Right ventricle myocardium superior (tissue), 1 donor: ENCODE measurements around the gene KCND2. TPM values are rescaled to one million over a fixed set of nuclear protein-coding genes. Genes with fewer than 3 reads are reported as not detected.
"Not testable (repeated sequence)": the region's sequence is repeated elsewhere in the genome, so short reads cannot be mapped to it uniquely, and the experiment has no call there.

ENCODE experiments used
- ATAC-seq: fragments of 200-7000 bp; cut with Tn5 transposase; one replicate; pipeline ENCODE4 v1.9.1; 2020; ENCODE audit warnings: mild to moderate bottlenecking; ENCODE audit not compliant: poor library complexity
- DNase-seq: peaks from one replicate; pipeline ENCODE4 v3.0.0-alpha.2; 2020
- intact Hi-C: fragments of 100-400 bp; cut with DNase I; formaldehyde crosslinking; loops from one replicate; pipeline ENCODE4 v1.11.2; 2022
- long read RNA-seq: library from polyadenylated mRNA; unstranded; transcript quantifications from one replicate; pipeline ENCODE4 v2.0.0, GENCODE V29; 2021
- total RNA-seq: library from RNA; stranded (reverse); fragmentation: NEBNext Ultra II Directional; extraction: Animal tissue kit (Norgen Biotek cat#: 25700); gene quantifications from one replicate; pipeline ENCODE4 v1.2.1, GENCODE V29; 2021
- donor health status: DM: no; HTN: yes; CAD: no; lungs with severe emphysema.

The KCND2 gene
- not detected for total RNA-seq
- long read RNA-seq = 0 reads

DNA sequence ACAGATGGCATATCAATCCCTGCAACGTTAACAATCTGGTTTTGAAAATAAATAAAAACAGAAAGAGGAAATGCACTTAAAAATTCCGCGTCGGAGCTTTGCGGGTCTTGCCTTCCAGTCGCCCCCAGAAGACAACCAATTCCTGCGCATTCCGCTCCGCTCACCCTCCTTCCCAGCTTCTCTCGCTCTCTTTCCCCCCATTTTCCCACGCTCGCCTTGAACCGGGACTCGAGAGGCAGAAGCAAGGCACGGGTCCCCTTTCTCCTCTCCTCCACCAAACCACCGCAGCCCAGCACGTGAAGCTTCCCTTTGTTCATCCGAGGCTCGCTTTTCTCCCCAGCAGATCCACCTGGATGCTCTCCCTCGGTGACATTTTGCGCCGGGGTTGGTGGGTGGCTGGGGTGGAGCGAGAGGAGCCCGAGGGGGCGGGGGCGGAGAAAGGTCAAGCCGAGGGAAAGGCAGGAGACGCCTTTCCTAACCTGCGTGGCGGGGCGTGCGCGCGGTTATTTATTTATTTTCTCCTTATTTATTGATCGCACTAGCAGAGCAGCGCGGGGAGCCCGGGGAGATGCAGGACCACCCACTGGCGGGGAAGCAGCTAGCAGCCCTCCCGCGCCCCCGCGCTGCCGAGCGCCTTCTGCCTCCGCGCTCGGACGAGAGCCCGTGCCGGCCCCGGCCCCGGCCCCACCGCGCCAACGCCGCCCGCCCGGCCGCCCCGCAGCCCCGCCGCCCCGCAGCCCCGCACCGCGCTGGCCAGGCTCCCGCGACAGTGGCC, at the start of gene KCND2:
Gene KCND2 (plus strand): TSS at position 475 of the 775 bp plus-strand sequence.
- ATAC-seq (peak; percentile 18), DNase-seq (no peak)
- intact Hi-C loops = loop anchor here (5.0 kb wide), 1 partner anchor 336 kb away; no protein-coding TSS in a partner anchor

DNA sequence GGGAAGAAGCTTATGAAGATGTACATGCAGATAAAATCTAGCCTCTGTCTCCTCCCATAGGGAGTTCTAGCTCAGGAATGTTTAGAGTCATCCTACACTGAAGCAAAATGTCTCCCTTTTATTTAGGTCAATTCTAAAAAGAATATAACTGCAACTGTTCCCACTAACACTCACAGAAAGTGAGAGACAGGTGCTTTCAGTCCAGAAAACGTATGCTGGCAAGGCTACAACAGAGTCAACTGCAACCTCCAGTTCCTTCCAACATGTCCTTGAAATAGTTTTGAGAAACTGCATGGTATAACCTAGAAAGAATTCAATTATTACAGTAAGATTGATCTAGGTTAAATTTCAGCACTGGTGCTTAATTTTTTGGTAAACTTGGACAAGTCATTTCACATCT, 46.8 kb upstream of the KCND2 start:
- ATAC-seq = no peak
- no peak for DNase-seq
- intact Hi-C loops = no loop called here

DNA sequence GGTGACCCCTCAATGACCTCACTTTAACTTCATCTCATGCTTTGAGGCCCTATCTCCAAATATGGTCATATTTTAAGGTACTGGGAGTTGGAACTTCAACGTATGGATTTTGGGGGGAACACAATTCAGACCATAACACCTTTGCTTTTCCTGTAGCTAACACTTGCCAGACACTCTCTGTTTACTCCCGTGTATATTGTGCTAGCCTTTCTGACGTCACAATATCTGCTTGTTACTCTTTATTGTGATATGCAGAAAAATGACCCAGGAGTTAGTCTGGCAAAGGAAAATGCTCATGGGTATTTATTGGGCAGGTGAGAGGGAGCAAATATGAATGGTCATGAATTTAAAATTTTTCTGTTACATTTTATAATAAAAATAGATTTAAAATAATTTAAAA, 45.7 kb upstream of the KCND2 start:
- ATAC-seq (no peak), DNase-seq (no peak)
- intact Hi-C loops = no loop called here

DNA sequence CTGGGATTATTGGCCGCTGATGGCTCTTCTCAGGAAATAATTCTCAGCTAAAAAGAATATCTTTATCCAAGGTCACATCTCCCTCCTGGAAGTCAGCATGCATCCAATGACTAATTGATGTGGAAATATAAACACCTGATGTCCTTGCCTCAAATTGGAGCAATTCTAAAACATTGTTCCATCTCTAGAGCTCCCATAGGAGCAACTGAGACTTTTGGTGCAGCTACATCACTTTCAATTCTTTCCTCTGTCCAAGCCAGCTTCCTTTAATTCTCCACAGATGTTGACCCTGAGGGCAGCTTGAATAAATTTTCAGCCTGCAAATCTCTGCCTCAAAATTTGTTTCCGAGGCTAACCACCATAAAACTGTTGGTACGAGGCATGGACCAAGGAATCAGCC, 43.9 kb upstream of the KCND2 start:
- intact Hi-C loops = no loop called here
- DNase-seq (no peak), ATAC-seq (no peak)

DNA sequence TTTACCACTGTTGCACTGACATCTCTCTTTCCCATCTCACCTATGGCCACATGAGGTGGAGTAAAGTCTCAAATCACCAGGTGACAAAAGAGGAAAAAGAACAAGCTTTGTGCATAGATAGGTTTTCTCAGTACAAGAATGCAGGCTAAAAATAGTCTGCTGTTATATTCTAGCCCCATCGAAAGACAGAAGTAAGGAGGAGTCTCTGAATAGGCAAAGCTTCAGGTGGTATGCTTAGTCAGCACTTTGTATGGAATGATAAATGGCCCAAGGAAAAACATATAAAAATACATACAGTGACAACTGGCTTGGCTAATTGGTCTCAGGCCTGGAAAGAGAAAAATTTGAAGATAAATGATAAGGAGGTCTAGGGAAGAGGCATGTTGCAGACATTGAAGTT, 39.6 kb upstream of the KCND2 start:
- intact Hi-C loops = no loop called here
- DNase-seq (no peak), ATAC-seq (no peak)

DNA sequence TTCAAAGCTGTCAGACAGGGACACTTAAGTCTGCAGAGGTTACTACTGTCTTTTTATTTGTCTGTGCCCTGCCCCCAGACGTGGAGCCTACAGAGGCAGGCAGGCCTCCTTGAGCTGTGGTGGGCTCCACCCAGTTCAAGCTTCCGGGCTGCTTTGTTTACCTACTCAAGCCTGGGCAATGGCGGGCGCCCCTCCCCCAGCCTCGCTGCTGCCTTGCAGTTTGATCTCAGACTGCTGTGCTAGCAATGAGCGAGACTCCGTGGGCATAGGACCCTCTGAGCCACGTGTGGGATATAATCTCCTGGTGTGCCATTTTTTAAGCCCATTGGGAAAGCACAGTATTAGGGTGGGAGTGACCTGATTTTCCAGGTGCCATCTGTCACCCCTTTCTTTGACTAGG, 32.6 kb upstream of the KCND2 start:
- intact Hi-C loops, DNase-seq, ATAC-seq: not testable (repeated sequence)

DNA sequence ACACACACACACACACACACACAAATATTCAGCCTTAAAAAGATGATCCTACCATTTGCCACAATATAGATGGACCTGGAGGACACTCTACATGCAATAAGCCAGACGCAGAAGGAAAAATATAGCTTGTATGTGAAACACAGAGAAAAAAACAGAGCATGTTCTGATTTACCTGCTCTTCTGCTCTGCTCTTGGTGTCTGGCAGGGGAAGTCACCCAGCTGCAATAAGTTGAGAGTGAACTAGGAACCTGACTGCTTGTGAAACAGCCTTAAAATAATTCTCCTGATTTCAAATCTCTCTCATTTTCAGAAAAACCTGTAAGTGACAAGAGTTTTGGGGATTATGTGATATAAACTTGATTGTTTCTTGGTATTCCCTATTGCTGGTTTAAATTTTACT, 31.0 kb upstream of the KCND2 start:
- intact Hi-C loops = no loop called here
- DNase-seq (no peak), ATAC-seq (no peak)

DNA sequence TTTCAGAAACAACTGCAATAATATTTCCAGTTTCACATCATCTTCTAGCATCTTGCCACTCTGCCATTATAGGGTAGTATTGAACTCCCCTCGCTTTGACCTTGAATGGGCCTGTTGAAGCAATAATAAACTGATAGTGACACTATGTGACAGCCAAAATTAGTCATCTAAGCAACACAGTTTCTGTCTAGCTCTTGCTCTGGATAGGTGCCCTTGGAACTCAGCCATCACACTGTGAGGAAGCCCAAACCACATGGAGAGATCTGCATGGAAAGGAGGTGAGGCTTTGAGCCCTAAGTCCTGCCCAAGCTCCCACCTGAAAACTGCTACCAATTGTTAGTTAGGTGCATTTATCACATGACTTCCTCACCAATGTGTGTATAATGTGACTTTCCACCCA, 18.1 kb upstream of the KCND2 start:
- intact Hi-C loops = no loop called here
- DNase-seq = no peak
- no peak for ATAC-seq

DNA sequence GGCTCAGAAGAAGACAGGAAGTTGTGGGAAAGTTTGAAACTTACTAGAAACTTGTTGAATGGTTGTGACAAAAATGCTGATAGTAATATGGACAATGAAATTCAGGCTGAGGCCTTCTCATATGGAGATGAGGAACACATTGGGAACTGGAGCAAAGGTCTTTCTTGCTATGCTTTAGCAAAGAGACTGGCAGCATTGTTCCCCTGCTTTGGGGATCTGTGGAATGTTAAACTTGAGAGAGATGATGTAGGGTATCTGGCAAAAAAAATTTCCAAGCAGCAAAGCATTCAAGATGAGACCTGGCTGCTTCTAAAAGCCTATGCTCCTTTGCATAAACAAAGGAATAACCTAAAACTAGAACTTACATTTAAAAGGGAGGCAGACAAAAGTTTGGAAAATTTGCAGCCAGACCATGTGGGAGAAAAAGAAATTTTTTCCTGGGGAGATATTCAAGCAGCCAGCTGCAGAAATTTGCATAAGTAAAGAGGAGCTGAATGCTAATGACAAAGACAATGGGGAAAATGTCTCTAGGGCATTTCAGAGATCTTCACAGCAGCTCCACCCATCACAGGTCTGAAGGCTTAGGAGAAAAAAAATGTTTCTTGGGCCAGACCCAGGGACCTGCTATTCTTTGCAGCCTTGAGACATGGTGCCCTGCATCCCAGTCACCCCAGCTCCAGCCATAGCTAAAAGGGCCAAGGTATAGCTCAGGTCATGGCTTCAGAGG, 16.5 kb upstream of the KCND2 start:
- no peak for DNase-seq
- intact Hi-C loops = no loop called here

DNA sequence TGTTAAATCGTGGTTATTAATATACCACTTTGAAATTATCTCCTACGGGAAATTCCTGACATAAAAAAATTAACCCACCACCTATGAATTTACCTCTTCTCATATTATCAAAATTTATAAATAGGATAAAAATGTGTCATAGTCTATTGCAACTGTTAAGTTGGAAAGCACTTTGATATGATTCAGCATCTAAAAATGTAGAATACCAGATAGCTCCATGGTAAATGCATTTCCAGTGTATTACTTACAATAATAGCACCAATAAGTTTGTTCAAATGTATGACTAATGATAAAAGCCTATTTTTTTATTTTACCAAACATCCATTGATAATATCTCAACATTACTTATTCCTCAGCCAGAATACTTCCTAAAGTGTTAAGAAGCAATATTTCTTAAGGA, 13.6 kb upstream of the KCND2 start:
- ATAC-seq = no peak
- DNase-seq = no peak
- intact Hi-C loops = no loop called here

More for the DNA sequence above, 16.5 kb upstream of the KCND2 start:
- ATAC-seq = no peak

DNA sequence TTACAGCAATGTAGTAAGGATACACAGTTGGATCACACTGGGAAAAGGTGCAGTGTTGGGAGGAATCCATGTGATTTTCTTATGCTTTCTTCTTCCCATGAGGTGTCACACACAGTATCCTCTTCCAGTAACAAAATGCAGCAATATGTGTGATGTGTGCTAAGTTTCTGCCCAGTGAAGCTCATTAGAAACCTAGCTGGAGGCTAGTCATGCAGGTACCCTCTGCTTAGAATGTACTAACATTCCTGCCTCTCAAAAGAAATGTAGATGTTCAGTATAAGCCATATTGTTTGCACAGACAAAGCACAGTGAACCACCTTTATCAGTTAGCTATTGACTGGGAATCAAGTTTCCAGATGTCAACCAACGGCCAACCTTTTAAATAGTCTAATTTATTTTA, 12.9 kb upstream of the KCND2 start:
- intact Hi-C loops = no loop called here
- no peak for ATAC-seq
- DNase-seq = no peak

DNA sequence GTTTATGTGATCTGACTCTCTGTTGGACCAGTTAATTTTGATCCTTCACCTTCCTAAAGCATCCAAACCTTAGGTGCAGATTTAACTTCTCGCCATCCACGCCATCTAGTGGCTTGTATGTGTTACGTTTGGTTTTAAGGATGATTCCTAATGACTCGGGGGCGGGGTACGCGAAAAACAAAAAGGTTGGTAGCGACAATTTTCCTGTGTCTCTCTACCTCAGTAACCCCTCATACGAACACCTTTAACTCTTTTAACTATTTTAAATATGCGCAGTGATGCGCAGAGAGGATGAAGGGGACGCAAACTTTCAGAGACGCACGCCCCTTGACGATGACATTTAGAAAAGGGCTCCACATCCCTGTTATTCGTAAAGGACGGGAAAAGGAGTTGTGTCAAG, 714 bp upstream of the KCND2 start:
- DNase-seq = no peak
- ATAC-seq = peak; percentile 69
- intact Hi-C loops = loop anchor here (5.0 kb wide), 1 partner anchor 335 kb away; no protein-coding TSS in a partner anchor

DNA sequence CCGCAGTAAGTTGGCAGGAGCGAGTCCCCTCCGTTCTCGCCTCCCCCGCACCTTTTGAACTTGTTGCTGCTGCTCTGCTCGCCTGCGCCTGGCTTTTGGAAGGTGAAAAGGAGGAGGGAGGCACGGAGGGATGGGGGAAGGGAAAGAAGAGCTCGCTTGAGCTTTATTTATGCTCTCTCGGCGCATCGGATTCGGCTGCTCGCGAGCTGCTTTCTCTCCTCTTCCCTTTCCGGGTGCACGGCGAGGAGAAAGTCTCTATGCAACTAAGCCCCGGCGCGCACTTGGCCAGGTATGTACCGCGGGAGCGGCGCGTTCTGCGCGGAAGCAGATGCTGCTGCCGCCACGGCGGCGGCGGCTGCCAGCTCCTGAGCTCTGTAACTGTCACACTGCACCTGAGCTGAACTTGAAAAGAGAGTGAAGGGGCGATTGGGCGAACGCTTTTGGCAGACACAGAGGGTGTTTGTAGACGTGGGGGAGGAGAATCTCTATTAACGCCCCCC, 551 bp downstream of the KCND2 start:
- DNase-seq (peak; percentile 49), ATAC-seq (no peak)
- intact Hi-C loops = loop anchor here (5.0 kb wide), 1 partner anchor 336 kb away; no protein-coding TSS in a partner anchor

DNA sequence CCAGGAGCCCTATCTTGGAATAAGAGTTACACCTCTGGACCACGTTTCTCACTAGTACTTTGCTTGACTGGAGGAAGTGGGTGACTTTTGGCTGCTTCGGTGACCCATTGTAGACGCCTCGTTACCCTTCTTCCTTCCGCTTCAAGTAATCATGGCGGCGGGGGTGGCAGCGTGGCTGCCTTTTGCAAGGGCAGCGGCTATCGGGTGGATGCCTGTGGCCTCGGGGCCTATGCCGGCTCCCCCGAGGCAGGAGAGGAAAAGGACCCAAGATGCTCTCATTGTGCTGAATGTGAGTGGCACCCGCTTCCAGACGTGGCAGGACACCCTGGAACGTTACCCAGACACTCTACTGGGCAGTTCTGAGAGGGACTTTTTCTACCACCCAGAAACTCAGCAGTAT, 1.5 kb downstream of the KCND2 start:
- DNase-seq (no peak), ATAC-seq (no peak)
- intact Hi-C loops = loop anchor here (5.0 kb wide), 1 partner anchor 337 kb away; no protein-coding TSS in a partner anchor

DNA sequence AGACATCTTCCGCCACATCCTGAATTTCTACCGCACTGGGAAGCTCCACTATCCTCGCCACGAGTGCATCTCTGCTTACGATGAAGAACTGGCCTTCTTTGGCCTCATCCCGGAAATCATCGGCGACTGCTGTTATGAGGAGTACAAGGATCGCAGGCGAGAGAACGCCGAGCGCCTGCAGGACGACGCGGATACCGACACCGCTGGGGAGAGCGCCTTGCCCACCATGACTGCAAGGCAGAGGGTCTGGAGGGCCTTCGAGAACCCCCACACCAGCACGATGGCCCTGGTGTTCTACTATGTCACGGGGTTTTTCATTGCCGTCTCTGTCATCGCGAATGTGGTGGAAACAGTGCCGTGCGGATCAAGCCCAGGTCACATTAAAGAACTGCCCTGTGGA, 1.9 kb downstream of the KCND2 start:
- intact Hi-C loops = loop anchor here (5.0 kb wide), 1 partner anchor 338 kb away; no protein-coding TSS in a partner anchor
- ATAC-seq = no peak
- no peak for DNase-seq

DNA sequence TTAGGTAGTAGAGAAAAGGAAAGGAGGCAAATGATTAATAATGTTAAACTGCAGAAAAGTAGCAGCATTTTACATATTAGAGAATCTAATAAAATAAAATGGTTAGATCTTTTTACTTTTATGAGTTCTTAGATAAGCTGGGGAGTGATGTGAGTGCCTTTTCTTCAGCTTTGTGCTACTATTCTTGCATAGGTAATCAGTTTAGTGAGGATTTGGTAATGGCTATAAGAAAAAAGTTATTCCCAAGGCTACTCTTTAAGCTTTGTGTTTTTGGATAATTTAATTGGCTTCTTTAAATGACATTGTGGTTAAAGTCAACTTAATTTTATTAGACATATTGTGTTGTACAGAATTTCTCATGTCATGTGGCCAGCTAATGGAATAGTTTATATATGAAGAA, 3.7 kb downstream of the KCND2 start:
- DNase-seq (no peak), ATAC-seq (no peak)
- intact Hi-C loops = no loop called here

DNA sequence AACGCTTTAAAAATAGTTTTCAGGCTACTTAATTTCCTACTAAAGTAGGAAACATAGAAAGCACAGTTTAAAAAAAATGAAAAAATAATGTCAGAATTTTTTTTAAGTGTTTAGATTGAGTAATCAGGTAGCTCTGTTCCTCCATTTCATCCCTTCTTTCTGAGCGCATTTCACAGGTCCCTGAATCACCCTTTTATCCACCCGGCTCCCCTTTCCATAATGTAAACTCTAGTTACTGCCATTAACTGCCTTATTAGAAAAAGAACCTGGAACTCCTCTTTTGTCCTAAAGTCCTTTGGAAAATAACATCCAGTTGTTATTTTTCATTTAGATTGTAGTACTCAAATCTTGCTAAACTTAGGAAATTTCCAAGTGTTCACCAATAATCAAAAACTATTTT, 5.8 kb downstream of the KCND2 start:
- intact Hi-C loops = no loop called here
- DNase-seq = no peak
- no peak for ATAC-seq

DNA sequence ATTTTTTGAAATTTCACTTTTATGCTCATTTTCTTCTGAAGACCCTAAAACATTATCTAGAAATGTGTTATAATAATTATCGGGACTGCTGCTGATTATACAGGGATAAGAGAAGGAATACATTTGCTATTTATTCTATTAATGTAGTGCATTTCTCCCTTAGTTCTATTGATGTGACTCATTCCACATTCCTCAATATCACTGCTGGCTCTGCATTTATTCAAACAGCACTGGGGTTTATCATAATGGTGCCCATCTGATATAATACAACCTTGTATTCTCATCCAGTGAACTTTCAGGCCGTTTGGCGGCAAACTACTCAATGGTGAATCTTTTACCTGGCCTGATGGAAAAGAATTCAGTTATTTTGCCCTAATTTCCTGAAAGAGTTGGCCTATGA, 7.8 kb downstream of the KCND2 start:
- DNase-seq (no peak), ATAC-seq (no peak)
- intact Hi-C loops = no loop called here

DNA sequence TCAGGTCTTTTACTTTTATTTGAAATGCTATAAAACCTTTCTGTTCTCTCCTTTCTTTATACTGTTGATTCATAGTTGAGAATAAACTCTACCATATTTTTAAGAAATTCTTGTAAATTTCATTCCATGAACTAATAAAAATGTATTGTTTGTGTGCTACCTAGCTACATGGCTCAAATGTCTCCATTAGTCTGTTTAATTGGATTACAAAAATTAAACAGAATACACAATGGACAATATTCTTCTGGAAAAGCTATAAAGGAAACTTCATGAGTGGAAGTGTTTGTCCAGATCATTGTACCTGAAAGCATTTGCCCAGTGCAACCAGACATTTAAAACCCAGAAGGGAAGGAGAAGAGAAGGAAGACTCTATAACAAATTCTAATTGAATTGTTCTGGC, 20.1 kb downstream of the KCND2 start:
- ATAC-seq (no peak), DNase-seq (no peak)
- intact Hi-C loops = no loop called here

DNA sequence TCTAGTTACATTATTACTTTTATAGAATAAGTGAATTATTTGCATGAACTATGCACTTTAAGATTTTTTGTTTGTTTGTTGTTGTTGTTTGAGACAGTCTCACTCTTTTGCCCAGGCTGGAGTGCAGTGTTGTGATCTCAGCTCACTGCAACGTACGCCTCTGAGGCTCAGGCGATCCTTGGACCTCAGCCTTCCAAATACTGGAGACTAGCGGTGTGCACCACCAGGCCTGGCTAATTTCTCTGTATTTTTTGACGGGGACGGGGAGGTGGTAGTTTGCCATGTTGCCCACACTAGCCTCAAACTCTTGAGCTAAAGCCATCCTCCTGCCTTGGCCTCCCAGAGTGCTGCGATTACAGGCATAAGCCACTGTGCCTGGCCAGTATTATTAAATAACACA, 29.2 kb downstream of the KCND2 start:
- intact Hi-C loops = no loop called here
- ATAC-seq = no peak
- DNase-seq = peak; percentile 18
